Prostate gland (tissue), 2 donors: Measurements from ENCODE around the gene WDFY2. TPM values are rescaled to one million over a fixed set of nuclear protein-coding genes. Genes with fewer than 3 reads are reported as not detected.

Experiments
- DNase-seq: peaks from one replicate; pipeline ENCODE4 v3.0.0-alpha.2; 2019; ENCODE audit warnings: low spot score
- H3K27ac ChIP-seq, 2 donors: fragments of 200-600 bp; sonication (generic); 2 replicates each; pipeline ENCODE4 v1.5.1; 2017 to 2019
- H3K27me3 ChIP-seq: fragments of 200-600 bp; sonication (generic); replicated peaks from 2 replicates; pipeline ENCODE4 v1.5.1; 2019; ENCODE audit not compliant: insufficient read depth
- H3K36me3 ChIP-seq, 2 donors: fragments of 200-600 bp; sonication (generic); 1 replicate in 1 of 2; 2 replicates in 1 of 2; pipeline versions ENCODE4 v1.5.1 to v1.8.1; 2017 to 2019
- H3K4me1 ChIP-seq: fragments of 200-600 bp; sonication (generic); replicated peaks from 2 replicates; pipeline ENCODE4 v1.5.1; 2019
- H3K4me3 ChIP-seq, 2 donors: fragments of 200-600 bp; sonication (generic); 2 replicates each; pipeline ENCODE4 v1.5.1; 2017 to 2019
- H3K9me3 ChIP-seq: fragments of 200-600 bp; sonication (generic); 2 replicates; pipeline ENCODE4 v1.5.1; 2017
- POLR2A ChIP-seq: fragments of 450-650 bp; IDR thresholded peaks from one replicate; pipeline ENCODE4 v1.6.1; 2016; ENCODE audit warnings: antibody characterized with exemption, mild to moderate bottlenecking
- POLR2AphosphoS5 ChIP-seq: sonication (generic); formaldehyde crosslinking; IDR thresholded peaks from one replicate; pipeline ENCODE4 v1.6.1; 2017; ENCODE audit warnings: antibody characterized with exemption
- WGBS: methylation state at CpG from one replicate; pipeline ENCODE4 v1.1.5; 2018; 5-methylcytosine and 5-hydroxymethylcytosine counted together
- intact Hi-C: fragments of 100-400 bp; cut with DNase I; formaldehyde crosslinking; loops from one replicate; pipeline ENCODE4 v1.14.2; 2022
- total RNA-seq, 2 donors: library from RNA; depleted of rRNA; stranded (reverse); fragments of >200 nt; gene quantifications; one replicate each; pipeline ENCODE4 v1.1.0, GENCODE V29; 2016
- TF ChIP-seq, protein P1 (sequence below), 4 experiments: fragments of 200-600 bp in 2 of 4; fragments of 450-650 bp in 2 of 4; sonication (generic) in 2 of 4; IDR thresholded peaks; 1 replicate in 3 of 4; 2 replicates in 1 of 4; pipeline ENCODE4 v1.5.1; 2016 to 2019; ENCODE audit warnings: antibody characterized with exemption in 4 of 4, mild to moderate bottlenecking in 2 of 4, moderate library complexity in 2 of 4

Gene WDFY2
- total RNA-seq, 2 donors from 2014 or later = 7.9 to 23.2 TPM

DNA sequence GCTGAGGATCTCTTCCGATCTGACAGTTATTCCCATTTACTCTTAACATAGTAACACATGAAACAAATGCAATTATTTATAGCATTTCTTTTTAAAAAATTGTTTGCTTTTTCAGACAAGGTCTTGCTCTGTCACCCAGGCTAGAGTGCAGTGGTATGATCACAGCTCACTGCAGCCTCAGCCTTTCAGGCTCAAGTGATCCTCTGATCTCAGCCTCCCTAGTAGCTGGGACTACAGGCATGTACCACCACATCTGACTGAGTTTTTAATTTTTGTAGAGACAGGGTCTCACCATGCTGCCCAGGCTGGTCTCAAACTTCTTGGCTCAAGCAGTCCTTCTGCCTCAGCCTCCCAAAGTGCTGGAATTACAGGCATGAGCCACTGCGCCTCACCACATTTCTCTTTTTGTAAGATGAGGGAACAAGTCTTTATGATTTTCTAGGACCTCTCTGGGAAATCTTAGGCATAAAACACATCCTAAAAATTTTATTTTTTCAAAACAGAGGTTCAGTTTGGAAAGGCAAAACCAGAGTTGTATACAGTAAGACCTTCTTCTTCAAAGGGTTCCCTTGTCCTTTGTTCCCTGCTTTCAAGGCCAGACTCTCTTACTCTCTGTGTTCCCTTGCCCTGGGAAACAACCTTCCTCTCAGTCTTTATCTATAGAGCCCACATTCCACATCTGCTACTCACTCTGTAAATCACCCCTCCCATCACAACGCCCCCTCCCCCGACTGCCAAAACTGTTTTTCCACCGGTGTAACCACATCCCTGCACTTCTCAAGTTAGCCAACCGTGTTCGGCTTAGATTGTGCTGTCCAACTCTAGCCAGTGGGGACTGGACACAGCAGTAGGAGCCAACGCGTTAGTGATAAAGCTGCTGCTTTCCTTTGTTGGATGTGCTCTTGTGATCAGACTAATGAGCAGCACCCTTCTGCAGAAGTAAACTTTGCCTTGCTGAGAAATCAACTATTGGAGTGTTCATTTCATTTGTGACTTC is 163.5 kb downstream of the WDFY2 start:
- Histone ChIP-seq H3K36me3 (no peaks in the 10 kb centered on the region), H3K4me1 (no peaks in the 10 kb centered on the region), H3K9me3 (no peaks in the 10 kb centered on the region), H3K4me3 (no peak overlapping the region), H3K27me3 (no peaks in the 10 kb centered on the region), H3K27ac (peak overlapping the region in 1 of 2 donors; percentile 26)
- no peak for DNase-seq
- 95% methylated on average over 9 of the region's 9 CpGs for whole genome bisulfite sequencing
- intact Hi-C loops = no loop called here
- TF ChIP-seq POLR2A (no peak), POLR2AphosphoS5 (no peak)
- TF ChIP-seq, protein P1, sequence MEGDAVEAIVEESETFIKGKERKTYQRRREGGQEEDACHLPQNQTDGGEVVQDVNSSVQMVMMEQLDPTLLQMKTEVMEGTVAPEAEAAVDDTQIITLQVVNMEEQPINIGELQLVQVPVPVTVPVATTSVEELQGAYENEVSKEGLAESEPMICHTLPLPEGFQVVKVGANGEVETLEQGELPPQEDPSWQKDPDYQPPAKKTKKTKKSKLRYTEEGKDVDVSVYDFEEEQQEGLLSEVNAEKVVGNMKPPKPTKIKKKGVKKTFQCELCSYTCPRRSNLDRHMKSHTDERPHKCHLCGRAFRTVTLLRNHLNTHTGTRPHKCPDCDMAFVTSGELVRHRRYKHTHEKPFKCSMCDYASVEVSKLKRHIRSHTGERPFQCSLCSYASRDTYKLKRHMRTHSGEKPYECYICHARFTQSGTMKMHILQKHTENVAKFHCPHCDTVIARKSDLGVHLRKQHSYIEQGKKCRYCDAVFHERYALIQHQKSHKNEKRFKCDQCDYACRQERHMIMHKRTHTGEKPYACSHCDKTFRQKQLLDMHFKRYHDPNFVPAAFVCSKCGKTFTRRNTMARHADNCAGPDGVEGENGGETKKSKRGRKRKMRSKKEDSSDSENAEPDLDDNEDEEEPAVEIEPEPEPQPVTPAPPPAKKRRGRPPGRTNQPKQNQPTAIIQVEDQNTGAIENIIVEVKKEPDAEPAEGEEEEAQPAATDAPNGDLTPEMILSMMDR (IDR thresholded peaks at IDR 0.05) = no peak

- H3K36me3 ChIP-seq = no peaks in the 10 kb centered on the region
- intact Hi-C loops = no loop called here
These were observed 172.4 kb downstream of the WDFY2 start for GRCh38 chr13:51756651-51757050.

GRCh38 chr13:51758691-51759090 is 174.4 kb downstream of the WDFY2 start:
- intact Hi-C loops = no loop called here
- no peak for DNase-seq
- H3K27ac ChIP-seq = no peak overlapping the region
- no peaks in the 10 kb centered on the region for H3K9me3 ChIP-seq
- H3K36me3 ChIP-seq = no peaks in the 10 kb centered on the region
- no peak for TF ChIP-seq POLR2AphosphoS5
- no peak for TF ChIP-seq POLR2A
- TF ChIP-seq, protein P1 (IDR thresholded peaks at IDR 0.05) = no peak
- 92% methylated on average over 6 of the region's 6 CpGs for WGBS
- H3K4me3 ChIP-seq = no peak overlapping the region
- H3K27me3 ChIP-seq = no peaks in the 10 kb centered on the region
- no peaks in the 10 kb centered on the region for H3K4me1 ChIP-seq

More at GRCh38 chr13:51756651-51757050, 172.4 kb downstream of the WDFY2 start:
- Histone ChIP-seq H3K27me3 (no peaks in the 10 kb centered on the region), H3K4me1 (no peaks in the 10 kb centered on the region), H3K27ac (no peak overlapping the region), H3K4me3 (no peak overlapping the region), H3K9me3 (no peaks in the 10 kb centered on the region)
- DNase-seq = no peak
- WGBS = 85% methylated on average over 2 of the region's 2 CpGs
- TF ChIP-seq, protein P1 (IDR thresholded peaks at IDR 0.05) = no peak
- TF ChIP-seq POLR2AphosphoS5 (no peak), POLR2A (no peak)

DNA sequence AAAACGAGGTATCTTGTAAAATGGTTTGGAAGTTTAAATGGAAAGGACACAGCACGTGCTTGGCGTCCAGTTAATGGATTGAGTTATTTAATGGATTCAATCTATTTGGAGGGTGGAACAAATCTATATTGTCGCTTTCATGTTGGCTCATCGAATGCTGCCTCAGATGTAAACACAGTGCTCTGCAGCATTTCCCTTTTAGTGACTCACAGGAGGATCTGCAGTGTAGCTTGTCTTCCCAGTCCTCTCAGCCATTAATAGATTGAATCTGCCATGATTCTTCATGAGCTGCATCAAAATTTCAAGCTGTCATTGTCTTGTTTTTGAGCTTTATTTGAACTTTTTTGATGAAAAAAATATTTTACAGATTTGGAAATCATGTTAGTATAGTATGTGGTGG is 175.0 kb downstream of the WDFY2 start:
- H3K27ac ChIP-seq = no peak overlapping the region
- H3K4me3 ChIP-seq = no peak overlapping the region
- H3K9me3 ChIP-seq = no peaks in the 10 kb centered on the region
- no peaks in the 10 kb centered on the region for H3K36me3 ChIP-seq
- 89% methylated on average over 5 of the region's 5 CpGs for WGBS
- intact Hi-C loops = no loop called here
- no peaks in the 10 kb centered on the region for H3K4me1 ChIP-seq
- DNase-seq = no peak
- TF ChIP-seq POLR2A = no peak
- TF ChIP-seq, protein P1 (IDR thresholded peaks at IDR 0.05) = no peak
- TF ChIP-seq POLR2AphosphoS5 = no peak
- no peaks in the 10 kb centered on the region for H3K27me3 ChIP-seq

DNA sequence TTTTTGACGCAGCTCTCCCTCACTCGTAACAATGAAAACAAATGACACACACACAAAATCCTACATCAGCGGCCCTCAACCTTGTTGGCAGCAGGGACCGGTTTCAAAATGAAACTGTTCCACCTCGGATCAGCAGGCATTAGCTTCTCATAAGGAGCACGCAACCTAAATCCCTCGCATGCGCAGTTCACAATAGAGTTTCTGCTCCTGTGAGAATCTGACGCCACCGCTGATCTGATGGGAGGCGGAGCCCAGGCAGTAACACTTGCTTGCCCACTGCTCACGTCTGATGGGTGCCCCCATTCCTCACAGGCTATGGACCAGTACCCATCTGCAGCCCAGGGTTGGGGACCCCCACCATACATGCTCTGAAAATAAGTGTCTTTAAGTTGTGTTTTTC is 176.3 kb downstream of the WDFY2 start:
- intact Hi-C loops = no loop called here
- DNase-seq = no peak
- Histone ChIP-seq H3K36me3 (no peaks in the 10 kb centered on the region), H3K9me3 (no peaks in the 10 kb centered on the region), H3K4me1 (no peaks in the 10 kb centered on the region), H3K4me3 (no peak overlapping the region), H3K27ac (peak overlapping the region in 1 of 2 donors; percentile 10), H3K27me3 (no peaks in the 10 kb centered on the region)
- 57% methylated on average over 12 of the region's 12 CpGs for WGBS
- TF ChIP-seq POLR2A (no peak), POLR2AphosphoS5 (no peak)
- TF ChIP-seq, protein P1 (IDR thresholded peaks at IDR 0.05) = no peak
